Neural crest cell (in vitro differentiated cells): Measurements from ENCODE around the gene CD4. TPM values are rescaled to one million over a fixed set of nuclear protein-coding genes. Genes with fewer than 3 reads are reported as not detected.

Experiments
- DNase-seq: peaks from one replicate; pipeline ENCODE4 v3.0.0; 2021; ENCODE audit warnings: low read depth, mixed read lengths, low spot score
- H3K27ac Mint-ChIP-seq: one replicate; pipeline ENCODE4 v1.8.0; 2021; ENCODE audit warnings: mild to moderate bottlenecking, mixed read lengths; ENCODE audit not compliant: unreplicated experiment
- H3K27me3 Mint-ChIP-seq: 2 replicates; pipeline ENCODE4 v1.8.0; 2021; ENCODE audit warnings: low read depth, mild to moderate bottlenecking, mixed read lengths
- H3K36me3 Mint-ChIP-seq: 2 replicates; pipeline ENCODE4 v1.8.0; 2021; ENCODE audit warnings: low read depth, mild to moderate bottlenecking, mixed read lengths
- H3K4me1 Mint-ChIP-seq: 2 replicates; pipeline ENCODE4 v1.8.0; 2021; ENCODE audit warnings: mixed read lengths
- H3K4me3 Mint-ChIP-seq: one replicate; pipeline ENCODE4 v1.8.0; 2021; ENCODE audit warnings: mild to moderate bottlenecking, mixed read lengths
- H3K9me3 Mint-ChIP-seq: 2 replicates; pipeline ENCODE4 v1.8.0; 2021; ENCODE audit warnings: mixed read lengths
- total RNA-seq: library from RNA; stranded (reverse); gene quantifications from 2 replicates; pipeline ENCODE4 v1.2.1, GENCODE V29; 2021
- TF ChIP-seq, protein P1 (sequence below): fragments of 200-600 bp; sonication (generic); conservative IDR thresholded peaks from 2 replicates; pipeline ENCODE4 v1.5.0; 2021; ENCODE audit warnings: antibody characterized with exemption, mild to moderate bottlenecking

The CD4 gene
- total RNA-seq, 1 donor from 2014 or later, result 4.1 TPM

GRCh38 chr12:6799147-6799546, 9.8 kb downstream of the CD4 start:
- H3K4me3 Mint-ChIP-seq, result no peak overlapping the region
- H3K36me3 Mint-ChIP-seq, result peaks cover 1% of the 10 kb centered on the region
- H3K4me1 Mint-ChIP-seq, result no peaks in the 10 kb centered on the region
- peaks cover 2% of the 10 kb centered on the region for H3K9me3 Mint-ChIP-seq
- no peaks in the 10 kb centered on the region for H3K27me3 Mint-ChIP-seq
- TF ChIP-seq, protein P1, sequence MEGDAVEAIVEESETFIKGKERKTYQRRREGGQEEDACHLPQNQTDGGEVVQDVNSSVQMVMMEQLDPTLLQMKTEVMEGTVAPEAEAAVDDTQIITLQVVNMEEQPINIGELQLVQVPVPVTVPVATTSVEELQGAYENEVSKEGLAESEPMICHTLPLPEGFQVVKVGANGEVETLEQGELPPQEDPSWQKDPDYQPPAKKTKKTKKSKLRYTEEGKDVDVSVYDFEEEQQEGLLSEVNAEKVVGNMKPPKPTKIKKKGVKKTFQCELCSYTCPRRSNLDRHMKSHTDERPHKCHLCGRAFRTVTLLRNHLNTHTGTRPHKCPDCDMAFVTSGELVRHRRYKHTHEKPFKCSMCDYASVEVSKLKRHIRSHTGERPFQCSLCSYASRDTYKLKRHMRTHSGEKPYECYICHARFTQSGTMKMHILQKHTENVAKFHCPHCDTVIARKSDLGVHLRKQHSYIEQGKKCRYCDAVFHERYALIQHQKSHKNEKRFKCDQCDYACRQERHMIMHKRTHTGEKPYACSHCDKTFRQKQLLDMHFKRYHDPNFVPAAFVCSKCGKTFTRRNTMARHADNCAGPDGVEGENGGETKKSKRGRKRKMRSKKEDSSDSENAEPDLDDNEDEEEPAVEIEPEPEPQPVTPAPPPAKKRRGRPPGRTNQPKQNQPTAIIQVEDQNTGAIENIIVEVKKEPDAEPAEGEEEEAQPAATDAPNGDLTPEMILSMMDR, result no peak
- H3K27ac Mint-ChIP-seq, result no peak overlapping the region
- no peak for DNase-seq

DNA sequence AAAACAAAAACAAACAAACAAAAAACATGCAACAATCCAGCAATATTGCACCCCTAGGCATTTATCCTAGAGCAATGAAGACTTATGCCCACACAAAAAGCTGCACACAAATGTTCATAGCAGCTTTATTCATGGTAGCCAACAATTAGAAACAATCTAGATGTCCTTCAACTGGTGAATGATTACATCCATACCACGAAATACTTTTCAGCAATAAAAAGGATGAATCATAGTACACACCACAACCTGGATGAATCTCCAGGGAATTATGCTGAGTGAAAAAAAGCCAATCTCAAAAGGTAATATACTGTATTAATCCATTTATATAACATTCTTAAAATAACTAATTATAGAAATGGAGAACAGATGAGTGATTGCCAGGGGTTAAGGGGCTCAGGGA, 17.8 kb downstream of the CD4 start:
- no peak overlapping the region for H3K27ac Mint-ChIP-seq
- DNase-seq, result no peak
- peaks cover 3% of the 10 kb centered on the region for H3K9me3 Mint-ChIP-seq
- H3K36me3 Mint-ChIP-seq, result peaks cover 2% of the 10 kb centered on the region
- TF ChIP-seq, protein P1, result no peak
- H3K4me3 Mint-ChIP-seq, result no peak overlapping the region
- no peaks in the 10 kb centered on the region for H3K27me3 Mint-ChIP-seq
- peaks cover 8% of the 10 kb centered on the region for H3K4me1 Mint-ChIP-seq

GRCh38 chr12:6809056-6809455, 19.7 kb downstream of the CD4 start:
- DNase-seq, result no peak
- peaks cover 2% of the 10 kb centered on the region for H3K36me3 Mint-ChIP-seq
- H3K27me3 Mint-ChIP-seq, result no peaks in the 10 kb centered on the region
- peaks cover 2% of the 10 kb centered on the region for H3K9me3 Mint-ChIP-seq
- no peak overlapping the region for H3K27ac Mint-ChIP-seq
- H3K4me1 Mint-ChIP-seq, result peaks cover 13% of the 10 kb centered on the region
- TF ChIP-seq, protein P1, result no peak
- H3K4me3 Mint-ChIP-seq, result no peak overlapping the region

DNA sequence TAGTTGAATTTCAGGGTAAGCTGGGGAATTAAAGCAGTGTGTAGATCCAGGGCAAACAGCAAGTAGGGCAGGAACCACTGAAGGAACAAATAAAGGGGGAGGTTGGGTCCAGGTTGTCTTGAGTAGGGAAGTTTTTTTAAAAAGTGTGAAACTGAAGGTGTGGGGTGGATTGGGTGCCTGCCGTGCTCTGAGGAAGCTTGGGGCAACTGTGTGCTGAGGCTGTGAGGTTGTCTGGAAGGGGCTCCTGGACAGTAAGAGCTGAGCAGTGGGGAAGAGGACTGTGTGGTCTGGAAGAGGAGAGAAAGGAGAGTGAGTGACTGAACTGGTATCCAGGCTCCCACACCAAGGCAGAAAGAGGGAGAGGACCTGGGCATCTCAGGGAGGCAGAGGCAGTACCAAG, 21.4 kb downstream of the CD4 start:
- no peaks in the 10 kb centered on the region for H3K36me3 Mint-ChIP-seq
- no peak overlapping the region for H3K27ac Mint-ChIP-seq
- H3K4me3 Mint-ChIP-seq, result no peak overlapping the region
- H3K9me3 Mint-ChIP-seq, result no peaks in the 10 kb centered on the region
- TF ChIP-seq, protein P1, result no peak
- H3K27me3 Mint-ChIP-seq, result no peaks in the 10 kb centered on the region
- H3K4me1 Mint-ChIP-seq, result peaks cover 16% of the 10 kb centered on the region
- DNase-seq, result no peak

- H3K27me3 Mint-ChIP-seq, result no peaks in the 10 kb centered on the region
- peaks cover 3% of the 10 kb centered on the region for H3K36me3 Mint-ChIP-seq
- TF ChIP-seq, protein P1, result no peak
- H3K4me1 Mint-ChIP-seq, result peaks cover 36% of the 10 kb centered on the region
- DNase-seq, result no peak
- H3K4me3 Mint-ChIP-seq, result no peak overlapping the region
- no peak overlapping the region for H3K27ac Mint-ChIP-seq
- H3K9me3 Mint-ChIP-seq, result no peaks in the 10 kb centered on the region
Observed at GRCh38 chr12:6813363-6813762, 24.0 kb downstream of the CD4 start.

GRCh38 chr12:6816598-6816997, 27.3 kb downstream of the CD4 start:
- H3K36me3 Mint-ChIP-seq, result peaks cover 3% of the 10 kb centered on the region
- no peak overlapping the region for H3K27ac Mint-ChIP-seq
- TF ChIP-seq, protein P1, result no peak
- no peaks in the 10 kb centered on the region for H3K9me3 Mint-ChIP-seq
- DNase-seq, result no peak
- H3K4me3 Mint-ChIP-seq, result no peak overlapping the region
- H3K27me3 Mint-ChIP-seq, result no peaks in the 10 kb centered on the region
- H3K4me1 Mint-ChIP-seq, result peaks cover 59% of the 10 kb centered on the region
